Measurements from ENCODE around the gene AK2.

- TF ChIP-seq CTCF (IDR thresholded peaks at IDR 0.05) (no peak), POLR2A (IDR thresholded peaks at IDR 0.05) (no peak)
These were observed 41.4 kb upstream of the AK2 start for GRCh38 chr1:33078030-33078591.
